GM12878 (cell line): Measurements from ENCODE around the gene TRPM1. TPM values are rescaled to one million over a fixed set of nuclear protein-coding genes. Genes with fewer than 3 reads are reported as not detected.

ENCODE experiments used
- ATAC-seq: fragments of 200-7000 bp; cut with Tn5 transposase; 3 replicates; pipeline ENCODE4 v1.9.1; 2020; ENCODE audit warnings: mild to moderate bottlenecking, moderate library complexity
- BruUV-seq: library from RNA; stranded (reverse); fragments of 400-500 nt; replicated peaks from 2 replicates; lab custom pipeline; 2021; lab: Mats Ljungman, UMichigan
- CTCF ChIA-PET: fragments of 300-600 bp; sonication (Branson Sonifier 250); formaldehyde crosslinking; extraction: SDS; loops from one replicate; lab custom pipeline; 2021; ENCODE audit warnings: inconsistent platforms; lab: Yijun Ruan, JAX
- POLR2A ChIA-PET: fragments of 350-600 bp; formaldehyde crosslinking; extraction: SDS; loops from one replicate; lab custom pipeline; 2021; ENCODE audit warnings: inconsistent platforms; lab: Charles Lee
- RAD21 ChIA-PET: fragments of 300-600 bp; sonication (Branson Sonifier 250); formaldehyde crosslinking; loops from one replicate; lab custom pipeline; 2023; ENCODE audit warnings: antibody characterized with exemption; ENCODE audit not compliant: unreplicated experiment; lab: Charles Lee
- SMC1A ChIA-PET: fragments of 300-600 bp; sonication (Branson Sonifier 250); formaldehyde crosslinking; loops from one replicate; lab custom pipeline; 2023; ENCODE audit not compliant: unreplicated experiment, uncharacterized antibody; lab: Charles Lee
- DNase-seq: peaks from one replicate; pipeline ENCODE4 v3.0.0-alpha.2; 2011; ENCODE audit warnings: low read depth, low spot score
- FAIRE-seq: peaks from 3 replicates; lab custom pipeline; 2011; peaks lifted over from hg19 to GRCh38; lab: Jason Lieb, UNC
- H2AFZ ChIP-seq: 2 replicates; pipeline ENCODE4 v1.6.0; 2011; ENCODE audit warnings: low read depth, low read length, control low read depth; ENCODE audit not compliant: control insufficient read depth
- H3K27ac ChIP-seq: 2 replicates; pipeline ENCODE4 v1.5.1; 2011; ENCODE audit warnings: control low read depth; ENCODE audit not compliant: control insufficient read depth, insufficient read depth
- H3K27me3 ChIP-seq, 2 experiments: replicated peaks in 1 of 2; 2 replicates each; pipeline versions ENCODE4 v1.6.0 to v1.6.1; 2011; ENCODE audit warnings: low read length in 1 of 2; ENCODE audit not compliant: control insufficient read depth in 2 of 2, insufficient read depth in 2 of 2
- H3K36me3 ChIP-seq, 2 experiments: 2 replicates each; pipeline ENCODE4 v1.5.1; 2011; ENCODE audit warnings: low read length in 1 of 2; ENCODE audit not compliant: control insufficient read depth in 2 of 2, insufficient read depth in 2 of 2
- H3K4me1 ChIP-seq: 2 replicates; pipeline ENCODE4 v1.6.1; 2011; ENCODE audit warnings: mild to moderate bottlenecking, low read length, moderate library complexity, mixed read lengths; ENCODE audit not compliant: control insufficient read depth, insufficient read depth
- H3K4me2 ChIP-seq: 2 replicates; pipeline ENCODE4 v1.6.0; 2011; ENCODE audit warnings: control low read depth; ENCODE audit not compliant: control insufficient read depth, insufficient read depth
- H3K4me3 ChIP-seq: fragments of 200-600 bp; sonication (generic); 2 replicates; pipeline ENCODE4 v1.5.1; 2016
- H3K79me2 ChIP-seq: 2 replicates; pipeline ENCODE4 v1.6.0; 2011; ENCODE audit warnings: low read length; ENCODE audit not compliant: control insufficient read depth, insufficient read depth
- H3K9ac ChIP-seq: 2 replicates; pipeline ENCODE4 v1.8.0; 2011; ENCODE audit warnings: low read length, control low read depth, mixed read lengths; ENCODE audit not compliant: control insufficient read depth, insufficient read depth
- H3K9me3 ChIP-seq: replicated peaks from 3 replicates; pipeline ENCODE4 v1.5.1; 2011; ENCODE audit warnings: mild to moderate bottlenecking, low read length; ENCODE audit not compliant: control insufficient read depth, insufficient read depth
- H4K20me1 ChIP-seq: 2 replicates; pipeline ENCODE4 v1.6.0; 2011; ENCODE audit not compliant: control insufficient read depth, insufficient read depth
- ATF7 ChIP-seq: fragments of 450-650 bp; IDR thresholded peaks from 2 replicates; pipeline ENCODE4 v1.6.1; 2016; ENCODE audit warnings: low read depth, mild to moderate bottlenecking
- FOXM1 ChIP-seq: IDR thresholded peaks from 2 replicates; pipeline ENCODE4 v1.6.1; 2012; ENCODE audit warnings: low read depth, mild to moderate bottlenecking, inconsistent platforms, low read length, moderate library complexity
- HCFC1 ChIP-seq: fragments of 150-350 bp; IDR thresholded peaks from 2 replicates; pipeline ENCODE4 v1.6.1; 2014; ENCODE audit warnings: low read length
- MXI1 ChIP-seq: fragments of 150-350 bp; IDR thresholded peaks from 2 replicates; pipeline ENCODE4 v1.6.1; 2011; ENCODE audit warnings: low read depth, mild to moderate bottlenecking, inconsistent platforms, low read length, improper control_type of control experiment
- POLR2AphosphoS5 ChIP-seq: IDR thresholded peaks from 2 replicates; pipeline ENCODE4 v1.6.1; 2011; ENCODE audit warnings: mild to moderate bottlenecking, low read length, inconsistent platforms
- ZNF622 ChIP-seq: fragments of 450-650 bp; IDR thresholded peaks from 2 replicates; pipeline ENCODE4 v1.6.1; 2017; ENCODE audit warnings: mild to moderate bottlenecking, inconsistent platforms
- ZSCAN29 ChIP-seq: fragments of 450-650 bp; IDR thresholded peaks from 2 replicates; pipeline ENCODE4 v1.6.1; 2017; ENCODE audit warnings: mild to moderate bottlenecking, moderate library complexity
- WGBS: methylation state at CpG from one replicate; pipeline ENCODE4 v1.1.6; 2016; ENCODE audit warnings: low lambda C conversion rate; ENCODE audit not compliant: insufficient replicate concordance, insufficient coverage; ENCODE audit errors: missing lambda C conversion rate; 5-methylcytosine and 5-hydroxymethylcytosine counted together
- in situ Hi-C: fragments of 300-500 bp; cut with MboI; formaldehyde crosslinking; loops from 9 replicates; pipeline ENCODE4 v1.14.3; 2018; ENCODE audit warnings: mixed read lengths
- intact Hi-C: fragments of 100-400 bp; cut with micrococcal nuclease; formaldehyde crosslinking; loops from one replicate; pipeline ENCODE4 v1.14.2; 2022; ENCODE audit not compliant: unreplicated experiment
- polyA plus RNA-seq, 11 experiments: library from polyadenylated mRNA; depleted of rRNA in 4 of 11; unstranded in 6 of 11; stranded (reverse) in 5 of 11; fragments of >200 nt; fragmentation: Nextera tagmentation in 4 of 11; fragmentation: Illumina TruSeq in 1 of 11; extraction: Ambion mirVana in 4 of 11; extraction: Trizol in 1 of 11; gene quantifications; 1 replicate in 1 of 11; 2 replicates in 10 of 11; pipeline versions ENCODE4 v1.2.1 to v1.2.3, GENCODE V29; 2011 to 2016; ENCODE audit warnings: inconsistent platforms in 2 of 11, missing spikeins in 2 of 11, low read depth in 1 of 11
- total RNA-seq, 4 experiments: library from RNA; depleted of rRNA in 3 of 4; stranded (reverse); fragments of >200 nt in 3 of 4; fragmentation: Illumina TruSeq in 1 of 4; extraction: Trizol in 1 of 4; gene quantifications; 2 replicates each; pipeline versions ENCODE4 v1.2.1 to v1.2.3, GENCODE V29; 2013 to 2021
- TF ChIP-seq, protein P1 (sequence below): fragments of 450-650 bp; IDR thresholded peaks from 2 replicates; pipeline ENCODE4 v1.6.1; 2018; ENCODE audit warnings: mild to moderate bottlenecking, low read depth, moderate library complexity; ENCODE audit not compliant: partially characterized antibody
- TF ChIP-seq, protein P2 (sequence below): fragments of 450-650 bp; IDR thresholded peaks from 2 replicates; pipeline ENCODE4 v1.6.1; 2016; ENCODE audit warnings: mild to moderate bottlenecking

Gene TRPM1
- total and polyA plus RNA-seq, 10 of the 15 experiments (the other 5 are each of a cell fraction or from before 2014, with no cell fraction given) = 0.01 to 0.10 (median 0.05) TPM; not detected in 4

- FAIRE-seq = no peak
- H3K4me3 ChIP-seq = peak overlapping the region; percentile 99
- 74% methylated on average over 7 of the region's 7 CpGs for WGBS
These were observed 109.2 kb downstream of the TRPM1 start for GRCh38 chr15:30992249-30992864.

More at GRCh38 chr15:30992249-30992864, 109.2 kb downstream of the TRPM1 start:
- BruUV-seq = no TSS peak
- Histone ChIP-seq H2AFZ (peak overlapping the region; percentile 83), H3K9me3 (no peaks in the 10 kb centered on the region), H3K9ac (peak overlapping the region; percentile 92), H3K27ac (peak overlapping the region; percentile 78), H4K20me1 (no peaks in the 10 kb centered on the region), H3K4me1 (peaks cover 5% of the 10 kb centered on the region; the same call in 1 of the 2 replicates), H3K4me2 (peak overlapping the region; percentile 90), H3K36me3 (no peaks in the 10 kb centered on the region; a peak in 1 of 4 replicates), H3K27me3 (no peaks in the 10 kb centered on the region), H3K79me2 (peaks cover 13% of the 10 kb centered on the region)
- POLR2A ChIA-PET = interaction anchor here (0.7 to 1.1 kb wide), 2 partner anchors 12 to 21 kb away, joined by 3 read pairs; no protein-coding TSS in a partner anchor
- TF ChIP-seq HCFC1 (no peak), ZSCAN29 (no peak), POLR2AphosphoS5 (no peak), ATF7 (no peak), ZNF622 (no peak), FOXM1 (no peak), MXI1 (no peak)
- TF ChIP-seq, protein P1, sequence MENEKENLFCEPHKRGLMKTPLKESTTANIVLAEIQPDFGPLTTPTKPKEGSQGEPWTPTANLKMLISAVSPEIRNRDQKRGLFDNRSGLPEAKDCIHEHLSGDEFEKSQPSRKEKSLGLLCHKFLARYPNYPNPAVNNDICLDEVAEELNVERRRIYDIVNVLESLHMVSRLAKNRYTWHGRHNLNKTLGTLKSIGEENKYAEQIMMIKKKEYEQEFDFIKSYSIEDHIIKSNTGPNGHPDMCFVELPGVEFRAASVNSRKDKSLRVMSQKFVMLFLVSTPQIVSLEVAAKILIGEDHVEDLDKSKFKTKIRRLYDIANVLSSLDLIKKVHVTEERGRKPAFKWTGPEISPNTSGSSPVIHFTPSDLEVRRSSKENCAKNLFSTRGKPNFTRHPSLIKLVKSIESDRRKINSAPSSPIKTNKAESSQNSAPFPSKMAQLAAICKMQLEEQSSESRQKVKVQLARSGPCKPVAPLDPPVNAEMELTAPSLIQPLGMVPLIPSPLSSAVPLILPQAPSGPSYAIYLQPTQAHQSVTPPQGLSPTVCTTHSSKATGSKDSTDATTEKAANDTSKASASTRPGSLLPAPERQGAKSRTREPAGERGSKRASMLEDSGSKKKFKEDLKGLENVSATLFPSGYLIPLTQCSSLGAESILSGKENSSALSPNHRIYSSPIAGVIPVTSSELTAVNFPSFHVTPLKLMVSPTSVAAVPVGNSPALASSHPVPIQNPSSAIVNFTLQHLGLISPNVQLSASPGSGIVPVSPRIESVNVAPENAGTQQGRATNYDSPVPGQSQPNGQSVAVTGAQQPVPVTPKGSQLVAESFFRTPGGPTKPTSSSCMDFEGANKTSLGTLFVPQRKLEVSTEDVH = no peak
- TF ChIP-seq, protein P2, sequence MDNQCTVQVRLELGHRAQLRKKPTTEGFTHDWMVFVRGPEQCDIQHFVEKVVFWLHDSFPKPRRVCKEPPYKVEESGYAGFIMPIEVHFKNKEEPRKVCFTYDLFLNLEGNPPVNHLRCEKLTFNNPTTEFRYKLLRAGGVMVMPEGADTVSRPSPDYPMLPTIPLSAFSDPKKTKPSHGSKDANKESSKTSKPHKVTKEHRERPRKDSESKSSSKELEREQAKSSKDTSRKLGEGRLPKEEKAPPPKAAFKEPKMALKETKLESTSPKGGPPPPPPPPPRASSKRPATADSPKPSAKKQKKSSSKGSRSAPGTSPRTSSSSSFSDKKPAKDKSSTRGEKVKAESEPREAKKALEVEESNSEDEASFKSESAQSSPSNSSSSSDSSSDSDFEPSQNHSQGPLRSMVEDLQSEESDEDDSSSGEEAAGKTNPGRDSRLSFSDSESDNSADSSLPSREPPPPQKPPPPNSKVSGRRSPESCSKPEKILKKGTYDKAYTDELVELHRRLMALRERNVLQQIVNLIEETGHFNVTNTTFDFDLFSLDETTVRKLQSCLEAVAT = no peak
- DNase-seq (no peak), ATAC-seq (no peak)
- RAD21 ChIA-PET = interaction anchor here (0.6 to 2.6 kb wide), 5 partner anchors 11 to 90 kb away, joined by 3 to 13 read pairs (median 4); no protein-coding TSS in a partner anchor
- in situ Hi-C loops (no loop called here), intact Hi-C loops (loop anchor here (5.0 kb wide), 1 partner anchor 90 kb away; the partner anchor contains the start of gene FAN1)
- CTCF ChIA-PET = no interaction called here
- SMC1A ChIA-PET = interaction anchor here (0.9 to 1.5 kb wide), 3 partner anchors 12 to 23 kb away, joined by 3 to 4 read pairs (median 3); no protein-coding TSS in a partner anchor
